Trophoblast cell (in vitro differentiated cells and primary cell): ENCODE measurements around the gene ITLN2.

Source experiments
- DNase-seq, 2 donors: peaks; one replicate each; pipeline ENCODE4 v3.0.0-alpha.2; 2016
- H2AFZ ChIP-seq: 2 replicates; pipeline ENCODE4 v1.6.1; 2013; ENCODE audit warnings: low read length, moderate library complexity, mild to moderate bottlenecking; ENCODE audit not compliant: insufficient read depth, poor library complexity
- H2AK5ac ChIP-seq: 2 replicates; pipeline ENCODE4 v1.6.1; 2013; ENCODE audit warnings: mild to moderate bottlenecking, low read length
- H2BK120ac ChIP-seq: 2 replicates; pipeline ENCODE4 v1.6.1; 2013; ENCODE audit warnings: low read length, mild to moderate bottlenecking, moderate library complexity; ENCODE audit not compliant: insufficient read depth, poor library complexity
- H2BK12ac ChIP-seq: 2 replicates; pipeline ENCODE4 v1.6.1; 2013; ENCODE audit warnings: mild to moderate bottlenecking, low read length, moderate library complexity
- H2BK5ac ChIP-seq: 2 replicates; pipeline ENCODE4 v1.6.1; 2013; ENCODE audit warnings: low read length, low read depth, moderate library complexity, mild to moderate bottlenecking; ENCODE audit not compliant: poor library complexity
- H3K14ac ChIP-seq: 2 replicates; pipeline ENCODE4 v1.6.1; 2013; ENCODE audit warnings: mild to moderate bottlenecking, low read length
- H3K18ac ChIP-seq: 2 replicates; pipeline ENCODE4 v1.6.1; 2013; ENCODE audit warnings: mild to moderate bottlenecking, low read length
- H3K23ac ChIP-seq: 2 replicates; pipeline ENCODE4 v1.6.1; 2013; ENCODE audit warnings: low read length
- H3K27ac ChIP-seq: 2 replicates; pipeline ENCODE4 v1.5.1; 2013; ENCODE audit warnings: low read depth, mild to moderate bottlenecking, inconsistent platforms, low read length, moderate library complexity
- H3K27me3 ChIP-seq: 2 replicates; pipeline ENCODE4 v1.6.1; 2013; ENCODE audit warnings: inconsistent platforms, mild to moderate bottlenecking, low read length, moderate library complexity; ENCODE audit not compliant: insufficient read depth
- H3K36me3 ChIP-seq, 2 experiments: 1 replicate in 1 of 2; 2 replicates in 1 of 2; pipeline ENCODE4 v1.6.1; 2013; ENCODE audit warnings: low read length in 2 of 2, mild to moderate bottlenecking in 2 of 2, moderate library complexity in 1 of 2; ENCODE audit not compliant: insufficient read depth in 2 of 2, control insufficient read depth in 1 of 2
- H3K4ac ChIP-seq: 2 replicates; pipeline ENCODE4 v1.6.1; 2013; ENCODE audit warnings: low read depth, mild to moderate bottlenecking, low read length, moderate library complexity
- H3K4me1 ChIP-seq, 2 experiments: 1 replicate in 1 of 2; 2 replicates in 1 of 2; pipeline ENCODE4 v1.6.1; 2013; ENCODE audit warnings: low read length in 2 of 2, mild to moderate bottlenecking in 2 of 2, moderate library complexity in 1 of 2; ENCODE audit not compliant: insufficient read depth in 2 of 2, control insufficient read depth in 1 of 2
- H3K4me2 ChIP-seq: 2 replicates; pipeline ENCODE4 v1.6.1; 2013; ENCODE audit warnings: inconsistent platforms, mild to moderate bottlenecking, low read length, moderate library complexity
- H3K4me3 ChIP-seq: 2 replicates; pipeline ENCODE4 v1.5.1; 2013; ENCODE audit warnings: mild to moderate bottlenecking, low read depth, low read length, inconsistent platforms
- H3K79me1 ChIP-seq: one replicate; pipeline ENCODE4 v1.6.1; 2013; ENCODE audit warnings: low read length
- H3K79me2 ChIP-seq: 2 replicates; pipeline ENCODE4 v1.6.1; 2013; ENCODE audit warnings: low read length, mild to moderate bottlenecking; ENCODE audit not compliant: control insufficient read depth, insufficient read depth, poor library complexity
- H3K9ac ChIP-seq: 2 replicates; pipeline ENCODE4 v1.6.1; 2013; ENCODE audit warnings: mild to moderate bottlenecking, low read length
- H3K9me3 ChIP-seq: 2 replicates; pipeline ENCODE4 v1.6.1; 2013; ENCODE audit warnings: low read depth, mild to moderate bottlenecking, control low read depth, inconsistent platforms, low read length; ENCODE audit not compliant: insufficient read depth
- H4K12ac ChIP-seq: 2 replicates; pipeline ENCODE4 v1.6.1; 2013; ENCODE audit warnings: low read depth, mild to moderate bottlenecking, low read length, moderate library complexity
- H4K8ac ChIP-seq: 2 replicates; pipeline ENCODE4 v1.6.1; 2013; ENCODE audit warnings: low read depth, mild to moderate bottlenecking, low read length, moderate library complexity
- H4K91ac ChIP-seq: one replicate; pipeline ENCODE4 v1.6.1; 2013; ENCODE audit warnings: low read depth, mild to moderate bottlenecking, low read length, moderate library complexity
- WGBS: extraction: QIAGEN DNeasy Blood & Tissue Kit; methylation state at CpG from one replicate; pipeline ENCODE4 v1.1.7; 2013; ENCODE audit warnings: missing lambda C conversion rate; ENCODE audit not compliant: insufficient read length, insufficient coverage; ENCODE audit errors: extremely low coverage; 5-methylcytosine and 5-hydroxymethylcytosine counted together

Gene ITLN2

DNA sequence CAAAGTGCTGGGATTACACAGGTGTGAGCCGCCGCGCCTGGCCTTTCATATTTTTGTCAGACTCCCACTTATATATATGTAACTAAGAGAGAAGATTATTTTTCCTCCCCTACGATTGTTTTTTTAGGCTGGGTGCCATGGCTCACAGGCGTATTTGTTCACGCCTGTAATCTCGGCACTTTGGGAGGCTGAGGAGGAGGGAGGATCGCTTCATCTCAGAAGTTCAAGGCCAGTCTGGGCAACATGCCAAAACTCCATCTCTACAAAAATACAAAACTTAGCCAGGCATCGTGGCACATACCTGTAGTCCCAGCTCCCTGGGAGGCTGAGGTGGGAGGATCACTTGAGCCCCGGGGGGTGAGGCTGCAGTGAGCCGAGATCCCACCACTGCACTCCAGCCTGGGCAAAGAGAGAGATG, 23.9 kb upstream of the ITLN2 start:
- H3K79me1 ChIP-seq, result no peaks in the 10 kb centered on the region
- no peak overlapping the region for H2BK5ac ChIP-seq
- no peak overlapping the region for H3K23ac ChIP-seq
- H4K91ac ChIP-seq, result no peak overlapping the region
- H2BK120ac ChIP-seq, result no peak overlapping the region
- H3K27me3 ChIP-seq, result no peaks in the 10 kb centered on the region
- no peak overlapping the region for H3K4me2 ChIP-seq
- H3K36me3 ChIP-seq, result no peaks in the 10 kb centered on the region
- no peak overlapping the region for H3K27ac ChIP-seq
- H4K8ac ChIP-seq, result no peak overlapping the region
- H3K4me3 ChIP-seq, result no peak overlapping the region
- no peak overlapping the region for H3K14ac ChIP-seq
- no peaks in the 10 kb centered on the region for H3K9me3 ChIP-seq
- peaks cover 0 to 6% of the 10 kb centered on the region in 2 experiments for H3K4me1 ChIP-seq
- no peak overlapping the region for H4K12ac ChIP-seq
- no peak overlapping the region for H2BK12ac ChIP-seq
- no peaks in the 10 kb centered on the region for H3K79me2 ChIP-seq
- no peak overlapping the region for H3K18ac ChIP-seq
- no peak overlapping the region for H3K9ac ChIP-seq
- no peak overlapping the region for H3K4ac ChIP-seq
- no peak overlapping the region for H2AK5ac ChIP-seq
- no CpG with 5 or more reads among the region's 11 CpGs for WGBS
- DNase-seq, result no peak
- no peak overlapping the region for H2AFZ ChIP-seq

GRCh38 chr1:160975026-160975425, 20.4 kb upstream of the ITLN2 start:
- Histone ChIP-seq H3K4ac (no peak overlapping the region), H3K9ac (no peak overlapping the region), H3K79me2 (no peaks in the 10 kb centered on the region), H4K8ac (no peak overlapping the region), H2BK12ac (no peak overlapping the region), H3K4me3 (no peak overlapping the region), H4K12ac (no peak overlapping the region), H3K4me2 (no peak overlapping the region), H3K27ac (no peak overlapping the region), H2AFZ (no peak overlapping the region), H2BK120ac (no peak overlapping the region), H4K91ac (no peak overlapping the region), H3K9me3 (no peaks in the 10 kb centered on the region), H2BK5ac (no peak overlapping the region), H3K14ac (no peak overlapping the region), H3K27me3 (no peaks in the 10 kb centered on the region), H2AK5ac (no peak overlapping the region), H3K4me1 (no peaks in the 10 kb centered on the region), H3K18ac (no peak overlapping the region), H3K36me3 (no peaks in the 10 kb centered on the region), H3K79me1 (no peaks in the 10 kb centered on the region), H3K23ac (no peak overlapping the region)
- WGBS, result no CpG with 5 or more reads among the region's 2 CpGs
- no peak for DNase-seq

DNA sequence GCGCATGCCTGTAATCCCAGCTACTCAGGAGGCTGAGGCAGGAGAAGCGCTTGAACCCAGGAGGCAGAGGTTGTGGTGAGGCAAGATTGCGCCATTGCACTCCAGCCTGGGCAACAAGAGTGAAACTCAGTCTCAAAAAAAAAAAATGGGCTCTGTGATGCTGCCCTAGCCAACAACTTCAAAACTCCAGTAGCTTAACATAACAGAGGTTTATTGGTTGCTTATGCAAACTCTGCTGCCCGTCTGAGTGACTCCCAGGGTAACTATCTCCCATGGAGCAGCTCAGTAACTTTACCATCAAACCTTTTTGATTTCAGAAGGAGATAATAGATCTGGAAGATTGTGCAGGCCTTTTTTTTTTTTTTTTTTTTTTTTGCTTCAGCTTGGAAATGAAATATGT, 18.9 kb upstream of the ITLN2 start:
- Histone ChIP-seq H2BK12ac (no peak overlapping the region), H3K27me3 (no peaks in the 10 kb centered on the region), H3K27ac (no peak overlapping the region), H3K4me3 (no peak overlapping the region), H3K4ac (no peak overlapping the region), H3K14ac (no peak overlapping the region), H3K79me1 (no peaks in the 10 kb centered on the region), H4K8ac (no peak overlapping the region), H2AFZ (no peak overlapping the region), H3K36me3 (no peaks in the 10 kb centered on the region), H4K91ac (no peak overlapping the region), H3K4me1 (no peaks in the 10 kb centered on the region), H4K12ac (no peak overlapping the region), H3K9me3 (no peaks in the 10 kb centered on the region), H2BK120ac (no peak overlapping the region), H3K18ac (no peak overlapping the region), H3K23ac (no peak overlapping the region), H2BK5ac (no peak overlapping the region), H3K9ac (no peak overlapping the region), H2AK5ac (no peak overlapping the region), H3K79me2 (no peaks in the 10 kb centered on the region), H3K4me2 (no peak overlapping the region)
- no CpG with 5 or more reads among the region's 4 CpGs for whole genome bisulfite sequencing
- DNase-seq, result peak in 1 of 2 donors; percentile 42

GRCh38 chr1:160972939-160973338, 18.3 kb upstream of the ITLN2 start:
- no peak overlapping the region for H3K4me3 ChIP-seq
- H3K4ac ChIP-seq, result no peak overlapping the region
- H3K4me2 ChIP-seq, result no peak overlapping the region
- no peaks in the 10 kb centered on the region for H3K27me3 ChIP-seq
- H2BK5ac ChIP-seq, result no peak overlapping the region
- no peak overlapping the region for H4K8ac ChIP-seq
- no peaks in the 10 kb centered on the region for H3K9me3 ChIP-seq
- no peak overlapping the region for H2AK5ac ChIP-seq
- WGBS, result 100% methylated on average over 2 of the region's 3 CpGs
- no peaks in the 10 kb centered on the region for H3K79me2 ChIP-seq
- DNase-seq, result no peak
- H4K12ac ChIP-seq, result no peak overlapping the region
- H3K36me3 ChIP-seq, result no peaks in the 10 kb centered on the region
- H3K9ac ChIP-seq, result no peak overlapping the region
- H3K14ac ChIP-seq, result no peak overlapping the region
- no peak overlapping the region for H3K27ac ChIP-seq
- no peak overlapping the region for H3K23ac ChIP-seq
- H3K79me1 ChIP-seq, result no peaks in the 10 kb centered on the region
- no peak overlapping the region for H2BK12ac ChIP-seq
- no peak overlapping the region for H2AFZ ChIP-seq
- no peak overlapping the region for H3K18ac ChIP-seq
- H2BK120ac ChIP-seq, result no peak overlapping the region
- H3K4me1 ChIP-seq, result no peaks in the 10 kb centered on the region
- no peak overlapping the region for H4K91ac ChIP-seq
